Measurements from ENCODE around the gene PFDN4.
A peak's percentile ranks its signal among the peaks of the same experiment; 100 is the strongest.

PFDN4 gene

GRCh38 chr20:54173653-54174456 lies 34.0 kb upstream of the PFDN4 start, which contains the start of gene CYP24A1:
Gene CYP24A1, minus strand, starts transcription at chr20:54173986. Its CDS starts 407 bp downstream, at chr20:54173579.
- peak; percentile 58 for DNase-seq (ENCODE audit: low spot score)

- DNase-seq (ENCODE audit: low spot score): no peak
Observed at GRCh38 chr20:54174457-54175175, 33.3 kb upstream of the PFDN4 start.

- DNase-seq (ENCODE audit: low spot score): no peak
Observed at GRCh38 chr20:54176610-54177009, 31.3 kb upstream of the PFDN4 start.

GRCh38 chr20:54177378-54177777 lies 30.5 kb upstream of the PFDN4 start:
- no peak for DNase-seq (ENCODE audit: low spot score)

- DNase-seq (ENCODE audit: low spot score): no peak
Observed at GRCh38 chr20:54178256-54178655, 29.6 kb upstream of the PFDN4 start.

- DNase-seq (ENCODE audit: low spot score): no peak
Observed at GRCh38 chr20:54179946-54180345, 27.9 kb upstream of the PFDN4 start.

GRCh38 chr20:54180931-54181330 lies 27.0 kb upstream of the PFDN4 start:
- no peak for DNase-seq (ENCODE audit: low spot score)

GRCh38 chr20:54184071-54184470 lies 23.8 kb upstream of the PFDN4 start:
- DNase-seq (ENCODE audit: low spot score): no peak

- DNase-seq (ENCODE audit: low spot score): no peak
Observed at GRCh38 chr20:54184904-54185626, 22.8 kb upstream of the PFDN4 start.

GRCh38 chr20:54188132-54188849 lies 19.6 kb upstream of the PFDN4 start:
- no peak for DNase-seq (ENCODE audit: low spot score)

- DNase-seq (ENCODE audit: low spot score): no peak
Observed at GRCh38 chr20:54189630-54190029, 18.3 kb upstream of the PFDN4 start.

- DNase-seq (ENCODE audit: low spot score): no peak
Observed at GRCh38 chr20:54190217-54190616, 17.7 kb upstream of the PFDN4 start.

- DNase-seq (ENCODE audit: low spot score): no peak
Observed at GRCh38 chr20:54193817-54194216, 14.1 kb upstream of the PFDN4 start.

GRCh38 chr20:54194724-54195438 lies 13.0 kb upstream of the PFDN4 start:
- DNase-seq (ENCODE audit: low spot score): no peak

GRCh38 chr20:54195483-54196472 lies 12.1 kb upstream of the PFDN4 start:
- no peak for DNase-seq (ENCODE audit: low spot score)

- DNase-seq (ENCODE audit: low spot score): no peak
Observed at GRCh38 chr20:54197621-54198604, 10.0 kb upstream of the PFDN4 start.

- DNase-seq (ENCODE audit: low spot score): no peak
Observed at GRCh38 chr20:54199283-54199682, 8.6 kb upstream of the PFDN4 start.

GRCh38 chr20:54199721-54200176 lies 8.1 kb upstream of the PFDN4 start:
- peak; percentile 76 for DNase-seq (ENCODE audit: low spot score)

All from ecto neural progenitor cell (in vitro differentiated cells).